Fibroblast of lung (primary cell): ENCODE measurements around the gene METRNL.
"Not testable (repeated sequence)": the region's sequence is repeated elsewhere in the genome, so short reads cannot be mapped to it uniquely, and the experiment has no call there.

ENCODE experiments used
- CTCF ChIP-seq, 2 donors: IDR thresholded peaks in 1 of 2; conservative IDR thresholded peaks in 1 of 2; 1 replicate in 1 of 2; 2 replicates in 1 of 2; pipeline ENCODE4 v1.5.1; 2011 to 2012; ENCODE audit warnings: low read length in 2 of 2, control low read depth in 1 of 2, inconsistent platforms in 1 of 2, low read depth in 1 of 2, mild to moderate bottlenecking in 1 of 2
- EZH2 ChIP-seq: IDR thresholded peaks from 2 replicates; pipeline ENCODE4 v1.5.1; 2012; ENCODE audit warnings: low read length, control low read depth, mild to moderate bottlenecking; ENCODE audit errors: missing control alignments

DNA sequence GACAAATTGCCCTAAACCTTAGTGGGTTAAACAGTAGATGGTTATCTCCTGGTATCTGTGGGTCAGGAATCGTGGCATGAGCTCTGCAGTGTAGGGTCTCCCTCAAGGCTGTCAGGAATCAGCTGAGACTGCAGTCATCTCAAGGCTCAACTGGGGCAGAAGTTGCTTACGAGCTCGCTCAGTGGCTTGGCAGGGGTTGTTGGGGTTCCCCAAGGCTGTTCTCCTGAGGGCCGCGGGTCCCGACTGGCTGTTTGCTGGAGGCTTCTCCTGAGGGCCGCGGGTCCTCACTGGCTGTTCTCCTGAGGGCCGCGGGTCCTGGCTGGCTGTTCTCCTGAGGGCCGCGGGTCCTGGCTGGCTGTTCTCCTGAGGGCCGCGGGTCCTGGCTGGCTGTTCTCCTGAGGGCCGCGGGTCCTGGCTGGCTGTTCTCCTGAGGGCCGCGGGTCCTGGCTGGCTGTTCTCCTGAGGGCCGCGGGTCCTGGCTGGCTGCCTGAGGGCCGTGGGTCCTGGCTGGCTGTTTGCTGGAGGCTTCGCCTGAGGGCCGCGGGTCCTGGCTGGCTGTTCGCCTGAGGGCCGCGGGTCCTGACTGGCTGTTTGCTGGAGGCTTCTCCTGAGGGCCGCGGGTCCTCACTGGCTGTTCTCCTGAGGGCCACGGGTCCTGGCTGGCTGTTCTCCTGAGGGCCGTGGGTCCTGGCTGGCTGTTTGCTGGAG is 60.3 kb downstream of the METRNL start:
- not testable (repeated sequence) for TF ChIP-seq CTCF (conservative IDR thresholded peaks at IDR 0.05 in 1 of 2, IDR thresholded peaks at IDR 0.05 in 1 of 2; ENCODE audit: low read depth in 1 of 2, low read length in 2 of 2); EZH2
